Measurements from ENCODE around the gene SIVA1. TPM values are rescaled to one million over a fixed set of nuclear protein-coding genes. Genes with fewer than 3 reads are reported as not detected.

The SIVA1 gene
- total and polyA plus RNA-seq, 2 of the 4 experiments (the other 2 are of a cell fraction), result 166 to 184 TPM

- no peaks in the 10 kb centered on the region for H3K4me1 ChIP-seq (ENCODE audit: control insufficient read depth, insufficient read depth, low read length)
- dilution Hi-C loops (cut with HindIII; ENCODE audit: low sequenced_read_pairs, unreplicated experiment) (no loop called here), in situ Hi-C loops (cut with MboI; ENCODE audit: low sequenced_read_pairs) (no loop called here), intact Hi-C loops (cut with micrococcal nuclease) (no loop called here)
- peaks cover 64% of the 10 kb centered on the region for H3K36me3 ChIP-seq (ENCODE audit: control insufficient read depth, insufficient read depth, low read length)
- CTCF ChIA-PET, result no interaction called here
- no peak overlapping the region for H3K56ac ChIP-seq (ENCODE audit: extremely low read depth, insufficient read depth, low read length)
- no peaks in the 10 kb centered on the region for H3K27me3 ChIP-seq (ENCODE audit: control insufficient read depth, insufficient read depth, low read length)
- no peak overlapping the region for H3K14ac ChIP-seq (replicated peaks; ENCODE audit: low read depth, low read length)
- H3K27ac ChIP-seq (ENCODE audit: insufficient read depth, low read length), result no peak overlapping the region
- POLR2A ChIA-PET (ENCODE audit: unreplicated experiment), result no interaction called here
- H3K23ac ChIP-seq (ENCODE audit: low read depth, low read length), result no peak overlapping the region
- DNase-seq (no peak), ATAC-seq (ENCODE audit: low read depth) (no peak)
- no peak overlapping the region for H3K9ac ChIP-seq (ENCODE audit: low read depth, low read length)
- H2AK9ac ChIP-seq (replicated peaks; ENCODE audit: low read depth, low read length, poor library complexity), result no peak overlapping the region
- H2BK15ac ChIP-seq (ENCODE audit: low read depth, low read length), result no peak overlapping the region
- no peak overlapping the region for H2BK5ac ChIP-seq (ENCODE audit: low read depth, low read length, poor library complexity, severe bottlenecking)
- BruUV-seq (replicated peaks), result no TSS peak
- H3K79me1 ChIP-seq (ENCODE audit: low read depth in 1 of 2, low read length in 2 of 2), result peaks cover 8 to 36% of the 10 kb centered on the region in 2 experiments
- TF ChIP-seq USF2 (IDR thresholded peaks at IDR 0.05; ENCODE audit: low read depth, low read length) (no peak), RFX5 (IDR thresholded peaks at IDR 0.05; ENCODE audit: low read depth, low read length) (no peak), MAFK (IDR thresholded peaks at IDR 0.05; ENCODE audit: low read depth, low read length) (no peak), POLR2A (IDR thresholded peaks at IDR 0.05; ENCODE audit: low read depth, low read length) (no peak), MXI1 (IDR thresholded peaks at IDR 0.05; ENCODE audit: borderline replicate concordance, low read depth, low read length) (no peak), SMC3 (IDR thresholded peaks at IDR 0.05; ENCODE audit: low read depth, low read length) (no peak), BHLHE40 (IDR thresholded peaks at IDR 0.05; ENCODE audit: low read depth, low read length) (no peak)
- H3K9me1 ChIP-seq (ENCODE audit: insufficient read depth, low read length), result no peaks in the 10 kb centered on the region
- H3K18ac ChIP-seq (ENCODE audit: low read depth, low read length), result no peak overlapping the region
- no peak overlapping the region for H2AFZ ChIP-seq (replicated peaks; ENCODE audit: low read length, poor library complexity)
- no peaks in the 10 kb centered on the region; the same call in 1 of the 2 replicates for H3K9me3 ChIP-seq (ENCODE audit: control insufficient read depth, insufficient read depth, low read length)
- H4K8ac ChIP-seq (ENCODE audit: low read depth in 2 of 2, low read length in 2 of 2), result no peak overlapping the region
- no peak overlapping the region for H4K91ac ChIP-seq (ENCODE audit: insufficient read depth, low read depth, low read length)
- no peak overlapping the region for H4K5ac ChIP-seq (ENCODE audit: low read depth, low read length)
- no peak overlapping the region for H3K4me2 ChIP-seq (ENCODE audit: low read depth, low read length)
- H3K4ac ChIP-seq (ENCODE audit: low read depth, low read length), result no peak overlapping the region
- H4K20me1 ChIP-seq (ENCODE audit: insufficient read depth, low read length), result peaks cover 41% of the 10 kb centered on the region
- no peak overlapping the region for H2BK120ac ChIP-seq (ENCODE audit: low read depth, low read length)
- H2BK20ac ChIP-seq (ENCODE audit: low read depth, low read length), result no peak overlapping the region
- 92% methylated on average over 4 of the region's 20 CpGs; no CpG with 5 or more reads in 1 of the 2 experiments for WGBS, 2 experiments (ENCODE audit: extremely low coverage in 2 of 2, insufficient read length in 1 of 2)
- no peak overlapping the region for H3K4me3 ChIP-seq (ENCODE audit: insufficient read depth, low read depth, low read length)
- H2AK5ac ChIP-seq (ENCODE audit: low read depth, low read length), result no peak overlapping the region
Measured at GRCh38 chr14:104774453-104775072, 21.6 kb downstream of the SIVA1 start.
